ENCODE measurements around the gene GTF2IRD1. TPM values are rescaled to one million over a fixed set of nuclear protein-coding genes. Genes with fewer than 3 reads are reported as not detected.
A peak's percentile ranks its signal among the peaks of the same experiment; 100 is the strongest.

The GTF2IRD1 gene
- total and polyA plus RNA-seq, 2 of the 13 experiments (the other 11 are each of a cell fraction or from before 2014, with no cell fraction given) = 16.5 to 26.7 TPM

DNA sequence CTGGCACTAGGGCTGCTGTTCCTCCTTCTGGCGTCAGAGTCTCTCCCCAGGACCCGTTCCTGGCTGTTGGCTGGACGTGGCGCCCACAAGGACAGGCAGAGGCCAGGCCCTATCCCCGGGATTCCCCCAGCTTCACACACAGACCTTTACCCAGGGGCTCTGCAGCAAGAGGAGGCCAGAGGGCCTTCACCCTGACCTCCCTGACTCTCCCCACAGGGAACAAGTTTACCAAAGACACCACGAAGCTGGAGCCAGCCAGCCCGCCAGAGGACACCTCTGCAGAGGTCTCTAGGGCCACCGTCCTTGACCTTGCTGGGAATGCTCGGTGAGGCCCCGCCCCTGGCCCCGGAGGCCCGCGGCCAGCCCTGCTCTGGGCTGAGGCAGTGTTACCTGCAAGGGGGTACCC, 82.2 kb downstream of the GTF2IRD1 start (continued):
- no peak for TF ChIP-seq CC2D1A (CRISPR knock-in tag; IDR thresholded peaks at IDR 0.05)
- TF ChIP-seq BCL6 (CRISPR knock-in tag; IDR thresholded peaks at IDR 0.05) = peak; percentile 70
- TF ChIP-seq ZNF878 (CRISPR knock-in tag; IDR thresholded peaks at IDR 0.05) = peak; percentile 47; the same call in 1 of the 2 replicates
- TF ChIP-seq ZNF354B (CRISPR knock-in tag; IDR thresholded peaks at IDR 0.05) = no peak
- TF ChIP-seq, protein P1, sequence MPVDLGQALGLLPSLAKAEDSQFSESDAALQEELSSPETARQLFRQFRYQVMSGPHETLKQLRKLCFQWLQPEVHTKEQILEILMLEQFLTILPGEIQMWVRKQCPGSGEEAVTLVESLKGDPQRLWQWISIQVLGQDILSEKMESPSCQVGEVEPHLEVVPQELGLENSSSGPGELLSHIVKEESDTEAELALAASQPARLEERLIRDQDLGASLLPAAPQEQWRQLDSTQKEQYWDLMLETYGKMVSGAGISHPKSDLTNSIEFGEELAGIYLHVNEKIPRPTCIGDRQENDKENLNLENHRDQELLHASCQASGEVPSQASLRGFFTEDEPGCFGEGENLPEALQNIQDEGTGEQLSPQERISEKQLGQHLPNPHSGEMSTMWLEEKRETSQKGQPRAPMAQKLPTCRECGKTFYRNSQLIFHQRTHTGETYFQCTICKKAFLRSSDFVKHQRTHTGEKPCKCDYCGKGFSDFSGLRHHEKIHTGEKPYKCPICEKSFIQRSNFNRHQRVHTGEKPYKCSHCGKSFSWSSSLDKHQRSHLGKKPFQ (CRISPR knock-in tag; IDR thresholded peaks at IDR 0.05; ENCODE audit: insufficient replicate concordance) = no peak
- no peak for TF ChIP-seq JARID2 (CRISPR knock-in tag; IDR thresholded peaks at IDR 0.05; ENCODE audit: insufficient replicate concordance)
- TF ChIP-seq, protein P2, sequence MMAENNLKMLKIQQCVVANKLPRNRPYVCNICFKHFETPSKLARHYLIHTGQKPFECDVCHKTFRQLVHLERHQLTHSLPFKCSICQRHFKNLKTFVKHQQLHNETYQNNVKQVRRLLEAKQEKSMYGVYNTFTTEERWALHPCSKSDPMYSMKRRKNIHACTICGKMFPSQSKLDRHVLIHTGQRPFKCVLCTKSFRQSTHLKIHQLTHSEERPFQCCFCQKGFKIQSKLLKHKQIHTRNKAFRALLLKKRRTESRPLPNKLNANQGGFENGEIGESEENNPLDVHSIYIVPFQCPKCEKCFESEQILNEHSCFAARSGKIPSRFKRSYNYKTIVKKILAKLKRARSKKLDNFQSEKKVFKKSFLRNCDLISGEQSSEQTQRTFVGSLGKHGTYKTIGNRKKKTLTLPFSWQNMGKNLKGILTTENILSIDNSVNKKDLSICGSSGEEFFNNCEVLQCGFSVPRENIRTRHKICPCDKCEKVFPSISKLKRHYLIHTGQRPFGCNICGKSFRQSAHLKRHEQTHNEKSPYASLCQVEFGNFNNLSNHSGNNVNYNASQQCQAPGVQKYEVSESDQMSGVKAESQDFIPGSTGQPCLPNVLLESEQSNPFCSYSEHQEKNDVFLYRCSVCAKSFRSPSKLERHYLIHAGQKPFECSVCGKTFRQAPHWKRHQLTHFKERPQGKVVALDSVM (CRISPR knock-in tag; IDR thresholded peaks at IDR 0.05) = peak; percentile 100
- 0 out of 2 replicates have a peak, but pooled peaks have one; percentile 76 for TF ChIP-seq ZNF451 (CRISPR knock-in tag; IDR thresholded peaks at IDR 0.05)
- TF ChIP-seq TBX2 (CRISPR knock-in tag; IDR thresholded peaks at IDR 0.05; ENCODE audit: borderline replicate concordance) = peak; percentile 73
- TF ChIP-seq, protein P3, sequence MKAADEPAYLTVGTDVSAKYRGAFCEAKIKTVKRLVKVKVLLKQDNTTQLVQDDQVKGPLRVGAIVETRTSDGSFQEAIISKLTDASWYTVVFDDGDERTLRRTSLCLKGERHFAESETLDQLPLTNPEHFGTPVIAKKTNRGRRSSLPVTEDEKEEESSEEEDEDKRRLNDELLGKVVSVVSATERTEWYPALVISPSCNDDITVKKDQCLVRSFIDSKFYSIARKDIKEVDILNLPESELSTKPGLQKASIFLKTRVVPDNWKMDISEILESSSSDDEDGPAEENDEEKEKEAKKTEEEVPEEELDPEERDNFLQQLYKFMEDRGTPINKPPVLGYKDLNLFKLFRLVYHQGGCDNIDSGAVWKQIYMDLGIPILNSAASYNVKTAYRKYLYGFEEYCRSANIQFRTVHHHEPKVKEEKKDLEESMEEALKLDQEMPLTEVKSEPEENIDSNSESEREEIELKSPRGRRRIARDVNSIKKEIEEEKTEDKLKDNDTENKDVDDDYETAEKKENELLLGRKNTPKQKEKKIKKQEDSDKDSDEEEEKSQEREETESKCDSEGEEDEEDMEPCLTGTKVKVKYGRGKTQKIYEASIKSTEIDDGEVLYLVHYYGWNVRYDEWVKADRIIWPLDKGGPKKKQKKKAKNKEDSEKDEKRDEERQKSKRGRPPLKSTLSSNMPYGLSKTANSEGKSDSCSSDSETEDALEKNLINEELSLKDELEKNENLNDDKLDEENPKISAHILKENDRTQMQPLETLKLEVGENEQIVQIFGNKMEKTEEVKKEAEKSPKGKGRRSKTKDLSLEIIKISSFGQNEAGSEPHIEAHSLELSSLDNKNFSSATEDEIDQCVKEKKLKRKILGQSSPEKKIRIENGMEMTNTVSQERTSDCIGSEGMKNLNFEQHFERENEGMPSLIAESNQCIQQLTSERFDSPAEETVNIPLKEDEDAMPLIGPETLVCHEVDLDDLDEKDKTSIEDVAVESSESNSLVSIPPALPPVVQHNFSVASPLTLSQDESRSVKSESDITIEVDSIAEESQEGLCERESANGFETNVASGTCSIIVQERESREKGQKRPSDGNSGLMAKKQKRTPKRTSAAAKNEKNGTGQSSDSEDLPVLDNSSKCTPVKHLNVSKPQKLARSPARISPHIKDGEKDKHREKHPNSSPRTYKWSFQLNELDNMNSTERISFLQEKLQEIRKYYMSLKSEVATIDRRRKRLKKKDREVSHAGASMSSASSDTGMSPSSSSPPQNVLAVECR (CRISPR knock-in tag; IDR thresholded peaks at IDR 0.05; ENCODE audit: borderline replicate concordance) = peak; percentile 57; the same call in 1 of the 2 replicates
- no peak for TF ChIP-seq ZNF629 (CRISPR knock-in tag; conservative IDR thresholded peaks at IDR 0.05)
- TF ChIP-seq IRF2 (CRISPR knock-in tag; IDR thresholded peaks at IDR 0.05) = peak; percentile 58; the same call in 1 of the 2 replicates
- TF ChIP-seq, protein P4, sequence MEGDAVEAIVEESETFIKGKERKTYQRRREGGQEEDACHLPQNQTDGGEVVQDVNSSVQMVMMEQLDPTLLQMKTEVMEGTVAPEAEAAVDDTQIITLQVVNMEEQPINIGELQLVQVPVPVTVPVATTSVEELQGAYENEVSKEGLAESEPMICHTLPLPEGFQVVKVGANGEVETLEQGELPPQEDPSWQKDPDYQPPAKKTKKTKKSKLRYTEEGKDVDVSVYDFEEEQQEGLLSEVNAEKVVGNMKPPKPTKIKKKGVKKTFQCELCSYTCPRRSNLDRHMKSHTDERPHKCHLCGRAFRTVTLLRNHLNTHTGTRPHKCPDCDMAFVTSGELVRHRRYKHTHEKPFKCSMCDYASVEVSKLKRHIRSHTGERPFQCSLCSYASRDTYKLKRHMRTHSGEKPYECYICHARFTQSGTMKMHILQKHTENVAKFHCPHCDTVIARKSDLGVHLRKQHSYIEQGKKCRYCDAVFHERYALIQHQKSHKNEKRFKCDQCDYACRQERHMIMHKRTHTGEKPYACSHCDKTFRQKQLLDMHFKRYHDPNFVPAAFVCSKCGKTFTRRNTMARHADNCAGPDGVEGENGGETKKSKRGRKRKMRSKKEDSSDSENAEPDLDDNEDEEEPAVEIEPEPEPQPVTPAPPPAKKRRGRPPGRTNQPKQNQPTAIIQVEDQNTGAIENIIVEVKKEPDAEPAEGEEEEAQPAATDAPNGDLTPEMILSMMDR (CRISPR knock-in tag; IDR thresholded peaks at IDR 0.05) = 0 out of 2 replicates have a peak, but pooled peaks have one; percentile 25
- TF ChIP-seq MED1 (CRISPR knock-in tag; IDR thresholded peaks at IDR 0.05) = peak; percentile 72
- 0 out of 2 replicates have a peak, but pooled peaks have one; percentile 32 for TF ChIP-seq ELF3 (CRISPR knock-in tag; IDR thresholded peaks at IDR 0.05)
- no peak for TF ChIP-seq SP140L (CRISPR knock-in tag; IDR thresholded peaks at IDR 0.05; ENCODE audit: borderline replicate concordance)
- peak; percentile 85 for TF ChIP-seq ZMYM4 (CRISPR knock-in tag; IDR thresholded peaks at IDR 0.05)
- no peak for TF ChIP-seq SP2 (CRISPR knock-in tag; IDR thresholded peaks at IDR 0.05)
